Fibroblast of the aortic adventitia (primary cell): ENCODE results near the gene KIF2C. TPM values are rescaled to one million over a fixed set of nuclear protein-coding genes. Genes with fewer than 3 reads are reported as not detected.
"Not testable (repeated sequence)": the region's sequence is repeated elsewhere in the genome, so short reads cannot be mapped to it uniquely, and the experiment has no call there.

Experiments
- DNase-seq: peaks from one replicate; pipeline ENCODE4 v3.0.0-alpha.2; 2010; ENCODE audit warnings: low read depth
- H3K4me3 ChIP-seq: 2 replicates; pipeline ENCODE4 v1.5.1; 2011; ENCODE audit warnings: low read depth, mild to moderate bottlenecking, control low read depth, low read length, moderate library complexity
- CTCF ChIP-seq: IDR thresholded peaks from 2 replicates; pipeline ENCODE4 v1.5.1; 2011; ENCODE audit warnings: mild to moderate bottlenecking, low read length, control low read depth, inconsistent platforms; ENCODE audit not compliant: insufficient read depth
- total RNA-seq: library from RNA; depleted of rRNA; stranded (reverse); fragments of >200 nt; gene quantifications from 2 replicates; pipeline ENCODE4 v1.2.3, GENCODE V29; 2012; ENCODE audit warnings: low replicate concordance

The KIF2C gene
- total RNA-seq, 1 donor: 23.0 TPM

GRCh38 chr1:44735992-44736391, 3.6 kb upstream of the KIF2C start:
- DNase-seq: no peak
- TF ChIP-seq CTCF: no peak
- no peak overlapping the region for H3K4me3 ChIP-seq

- peak overlapping the region; percentile 80 for H3K4me3 ChIP-seq
- not testable (repeated sequence) for DNase-seq
Measured at GRCh38 chr1:44738953-44739306, 707 bp upstream of the KIF2C start.

GRCh38 chr1:44740179-44740617, 561 bp downstream of the KIF2C start:
- TF ChIP-seq CTCF: no peak
- no peak for DNase-seq
- peak overlapping the region; percentile 90 for H3K4me3 ChIP-seq

- DNase-seq: no peak
- H3K4me3 ChIP-seq: no peak overlapping the region
Measured at GRCh38 chr1:44743211-44743610, 3.6 kb downstream of the KIF2C start.

GRCh38 chr1:44747878-44748277, 8.2 kb downstream of the KIF2C start:
- no peak overlapping the region for H3K4me3 ChIP-seq
- no peak for DNase-seq
- TF ChIP-seq CTCF: no peak

More at GRCh38 chr1:44743211-44743610, 3.6 kb downstream of the KIF2C start:
- no peak for TF ChIP-seq CTCF

GRCh38 chr1:44757420-44757819, 17.8 kb downstream of the KIF2C start:
- H3K4me3 ChIP-seq: no peak overlapping the region
- no peak for DNase-seq
- TF ChIP-seq CTCF: no peak

- no peak overlapping the region for H3K4me3 ChIP-seq
- TF ChIP-seq CTCF: no peak
- DNase-seq: no peak
Measured at GRCh38 chr1:44759077-44759476, 19.4 kb downstream of the KIF2C start.
